ENCODE data around the gene KLF7. TPM values are rescaled to one million over a fixed set of nuclear protein-coding genes. Genes with fewer than 3 reads are reported as not detected.

KLF7 gene
- total and polyA plus RNA-seq, 2 donors (not counting 3 experiments of a cell fraction or from before 2014, with no cell fraction given) = 32.8 to 42.9 TPM

DNA sequence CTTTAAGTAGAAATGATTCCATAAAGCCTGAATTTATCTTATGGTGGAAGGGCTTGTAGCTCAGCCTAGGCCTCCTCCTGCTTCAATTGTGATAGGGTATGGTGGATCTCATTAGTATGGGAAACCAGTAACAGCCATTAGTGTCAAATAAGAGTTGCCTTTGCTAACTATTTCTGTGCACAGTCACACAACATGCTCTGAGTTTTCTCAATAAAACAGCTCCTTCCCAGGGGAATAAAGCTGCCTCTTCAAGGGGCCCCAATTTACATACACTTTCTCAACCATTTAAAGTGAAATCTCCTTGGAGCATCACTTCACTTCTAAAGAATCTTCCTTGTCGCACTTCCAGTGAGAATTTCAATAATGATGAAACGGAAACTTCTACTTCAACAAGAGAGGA is 53.4 kb downstream of the KLF7 start:
- no peaks in the 10 kb centered on the region for H3K27me3 ChIP-seq (ENCODE audit: control insufficient read depth in 2 of 2, insufficient read depth in 2 of 2, low read length in 2 of 2)
- no TSS peak for BruUV-seq (replicated peaks)
- intact Hi-C loops (cut with micrococcal nuclease) = no loop called here
- no peak overlapping the region for H3K4me3 ChIP-seq (replicated peaks in 1 of 3; ENCODE audit: insufficient read depth in 1 of 3, low read depth in 1 of 3, low read length in 3 of 3)
- no peaks in the 10 kb centered on the region for H3K9me3 ChIP-seq (replicated peaks; ENCODE audit: control insufficient read depth, insufficient read depth, low read length)
- TF ChIP-seq, protein P1, sequence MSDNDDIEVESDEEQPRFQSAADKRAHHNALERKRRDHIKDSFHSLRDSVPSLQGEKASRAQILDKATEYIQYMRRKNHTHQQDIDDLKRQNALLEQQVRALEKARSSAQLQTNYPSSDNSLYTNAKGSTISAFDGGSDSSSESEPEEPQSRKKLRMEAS (IDR thresholded peaks at IDR 0.05; ENCODE audit: insufficient read depth, insufficient read length) = no peak
- TF ChIP-seq MYC (IDR thresholded peaks at IDR 0.05; ENCODE audit: low read depth, low read length) = no peak
- no peak for TF ChIP-seq JUN (IDR thresholded peaks at IDR 0.05; ENCODE audit: borderline replicate concordance, insufficient read depth, insufficient read length, low read depth)
- no peak for TF ChIP-seq POLR2A (IDR thresholded peaks at IDR 0.05; ENCODE audit: low read depth, low read length)
- no peak for TF ChIP-seq GATA2 (IDR thresholded peaks at IDR 0.05; ENCODE audit: insufficient read depth, insufficient read length, low read depth, low read length)
- no peak for TF ChIP-seq POLR2AphosphoS5 (IDR thresholded peaks at IDR 0.05; ENCODE audit: insufficient read depth, low read depth, low read length)
- TF ChIP-seq, protein P2, sequence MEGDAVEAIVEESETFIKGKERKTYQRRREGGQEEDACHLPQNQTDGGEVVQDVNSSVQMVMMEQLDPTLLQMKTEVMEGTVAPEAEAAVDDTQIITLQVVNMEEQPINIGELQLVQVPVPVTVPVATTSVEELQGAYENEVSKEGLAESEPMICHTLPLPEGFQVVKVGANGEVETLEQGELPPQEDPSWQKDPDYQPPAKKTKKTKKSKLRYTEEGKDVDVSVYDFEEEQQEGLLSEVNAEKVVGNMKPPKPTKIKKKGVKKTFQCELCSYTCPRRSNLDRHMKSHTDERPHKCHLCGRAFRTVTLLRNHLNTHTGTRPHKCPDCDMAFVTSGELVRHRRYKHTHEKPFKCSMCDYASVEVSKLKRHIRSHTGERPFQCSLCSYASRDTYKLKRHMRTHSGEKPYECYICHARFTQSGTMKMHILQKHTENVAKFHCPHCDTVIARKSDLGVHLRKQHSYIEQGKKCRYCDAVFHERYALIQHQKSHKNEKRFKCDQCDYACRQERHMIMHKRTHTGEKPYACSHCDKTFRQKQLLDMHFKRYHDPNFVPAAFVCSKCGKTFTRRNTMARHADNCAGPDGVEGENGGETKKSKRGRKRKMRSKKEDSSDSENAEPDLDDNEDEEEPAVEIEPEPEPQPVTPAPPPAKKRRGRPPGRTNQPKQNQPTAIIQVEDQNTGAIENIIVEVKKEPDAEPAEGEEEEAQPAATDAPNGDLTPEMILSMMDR (IDR thresholded peaks at IDR 0.05; ENCODE audit: extremely low read depth in 1 of 2, insufficient read depth in 1 of 2, low read depth in 1 of 2, low read length in 2 of 2) = no peak
- no peak for TF ChIP-seq EZH2 (IDR thresholded peaks at IDR 0.05; ENCODE audit: borderline replicate concordance, low read depth, low read length, severe bottlenecking)
- TF ChIP-seq FOS (IDR thresholded peaks at IDR 0.05; ENCODE audit: borderline replicate concordance, insufficient read depth, low read length) = no peak
- no peak overlapping the region for H3K27ac ChIP-seq (ENCODE audit: insufficient read depth, low read depth, low read length)
- no peaks in the 10 kb centered on the region for H3K36me3 ChIP-seq (ENCODE audit: control insufficient read depth in 2 of 2, extremely low read depth in 1 of 2, insufficient read depth in 2 of 2, low read length in 2 of 2)
- no peak for FAIRE-seq
- DNase-seq (ENCODE audit: low read depth, low spot score) = no peak
- peaks cover 11% of the 10 kb centered on the region for H3K4me1 ChIP-seq (ENCODE audit: control insufficient read depth, extremely low read depth, insufficient read depth, low read length)
- H3K9me1 ChIP-seq (replicated peaks; ENCODE audit: control insufficient read depth, extremely low read depth, insufficient read depth, low read length) = no peaks in the 10 kb centered on the region
- dilution Hi-C loops (cut with MboI; ENCODE audit: extremely low pct_ligation_motif_present, low sequenced_read_pairs) = no loop called here
- no peak overlapping the region for H3K4me2 ChIP-seq (ENCODE audit: insufficient read depth, low read length)
- H3K9ac ChIP-seq (replicated peaks; ENCODE audit: extremely low read depth, insufficient read depth, low read length) = no peak overlapping the region
- CTCF ChIA-PET = no interaction called here
- H2AFZ ChIP-seq (ENCODE audit: low read depth, low read length) = no peak overlapping the region
- H4K20me1 ChIP-seq (replicated peaks; ENCODE audit: control insufficient read depth, extremely low read depth, insufficient read depth, low read length) = no peaks in the 10 kb centered on the region
- POLR2A ChIA-PET = no interaction called here
- peaks cover 93% of the 10 kb centered on the region for H3K79me2 ChIP-seq (ENCODE audit: control insufficient read depth, insufficient read depth, low read length)
